ENCODE data around the gene ALKBH4.

GRCh38 chr7:102444961-102445673, 19.5 kb downstream of the ALKBH4 start:
- TF ChIP-seq POLR2A (IDR thresholded peaks at IDR 0.05; ENCODE audit: extremely low read depth, insufficient read length), result no peak
- TF ChIP-seq, protein P1, sequence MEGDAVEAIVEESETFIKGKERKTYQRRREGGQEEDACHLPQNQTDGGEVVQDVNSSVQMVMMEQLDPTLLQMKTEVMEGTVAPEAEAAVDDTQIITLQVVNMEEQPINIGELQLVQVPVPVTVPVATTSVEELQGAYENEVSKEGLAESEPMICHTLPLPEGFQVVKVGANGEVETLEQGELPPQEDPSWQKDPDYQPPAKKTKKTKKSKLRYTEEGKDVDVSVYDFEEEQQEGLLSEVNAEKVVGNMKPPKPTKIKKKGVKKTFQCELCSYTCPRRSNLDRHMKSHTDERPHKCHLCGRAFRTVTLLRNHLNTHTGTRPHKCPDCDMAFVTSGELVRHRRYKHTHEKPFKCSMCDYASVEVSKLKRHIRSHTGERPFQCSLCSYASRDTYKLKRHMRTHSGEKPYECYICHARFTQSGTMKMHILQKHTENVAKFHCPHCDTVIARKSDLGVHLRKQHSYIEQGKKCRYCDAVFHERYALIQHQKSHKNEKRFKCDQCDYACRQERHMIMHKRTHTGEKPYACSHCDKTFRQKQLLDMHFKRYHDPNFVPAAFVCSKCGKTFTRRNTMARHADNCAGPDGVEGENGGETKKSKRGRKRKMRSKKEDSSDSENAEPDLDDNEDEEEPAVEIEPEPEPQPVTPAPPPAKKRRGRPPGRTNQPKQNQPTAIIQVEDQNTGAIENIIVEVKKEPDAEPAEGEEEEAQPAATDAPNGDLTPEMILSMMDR (IDR thresholded peaks at IDR 0.05; ENCODE audit: low read depth, low read length), result no peak
- TF ChIP-seq MYC (IDR thresholded peaks at IDR 0.05; ENCODE audit: low read depth, low read length), result no peak
